ENCODE data around the gene APOB.

DNA sequence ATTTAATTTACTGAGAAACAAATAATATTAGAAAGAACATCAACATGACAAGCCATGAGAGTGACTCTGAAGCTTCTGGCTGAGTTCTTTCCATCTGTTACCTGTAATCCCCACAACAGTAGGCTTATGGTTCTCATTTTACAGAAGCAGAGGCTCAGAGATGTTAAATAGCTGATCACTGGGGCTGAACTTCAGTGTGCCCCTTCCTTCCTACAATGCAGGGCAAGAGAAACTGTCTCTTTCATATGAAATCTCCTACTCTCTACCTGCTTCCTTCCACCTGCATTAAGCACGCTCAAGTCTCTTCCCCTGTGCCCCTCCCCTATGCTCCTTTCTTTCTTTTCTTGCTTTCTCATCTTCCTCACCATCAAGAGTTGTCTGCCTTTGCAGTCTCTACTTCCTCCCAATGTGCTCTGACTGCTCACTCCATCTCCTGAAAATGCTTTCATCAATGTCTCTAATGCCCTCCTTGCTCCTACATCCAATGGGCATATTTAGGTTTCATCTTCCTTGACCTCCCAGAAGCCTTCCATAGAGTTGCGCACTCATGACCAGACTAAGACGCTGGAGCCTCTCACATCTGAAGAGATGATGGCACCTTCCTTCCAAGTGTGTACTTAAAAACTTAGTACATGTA lies 23.7 kb downstream of the APOB start:
- TF ChIP-seq, protein P1, sequence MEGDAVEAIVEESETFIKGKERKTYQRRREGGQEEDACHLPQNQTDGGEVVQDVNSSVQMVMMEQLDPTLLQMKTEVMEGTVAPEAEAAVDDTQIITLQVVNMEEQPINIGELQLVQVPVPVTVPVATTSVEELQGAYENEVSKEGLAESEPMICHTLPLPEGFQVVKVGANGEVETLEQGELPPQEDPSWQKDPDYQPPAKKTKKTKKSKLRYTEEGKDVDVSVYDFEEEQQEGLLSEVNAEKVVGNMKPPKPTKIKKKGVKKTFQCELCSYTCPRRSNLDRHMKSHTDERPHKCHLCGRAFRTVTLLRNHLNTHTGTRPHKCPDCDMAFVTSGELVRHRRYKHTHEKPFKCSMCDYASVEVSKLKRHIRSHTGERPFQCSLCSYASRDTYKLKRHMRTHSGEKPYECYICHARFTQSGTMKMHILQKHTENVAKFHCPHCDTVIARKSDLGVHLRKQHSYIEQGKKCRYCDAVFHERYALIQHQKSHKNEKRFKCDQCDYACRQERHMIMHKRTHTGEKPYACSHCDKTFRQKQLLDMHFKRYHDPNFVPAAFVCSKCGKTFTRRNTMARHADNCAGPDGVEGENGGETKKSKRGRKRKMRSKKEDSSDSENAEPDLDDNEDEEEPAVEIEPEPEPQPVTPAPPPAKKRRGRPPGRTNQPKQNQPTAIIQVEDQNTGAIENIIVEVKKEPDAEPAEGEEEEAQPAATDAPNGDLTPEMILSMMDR (IDR thresholded peaks at IDR 0.05 in 4 of 5, conservative IDR thresholded peaks at IDR 0.05 in 1 of 5): no peak
- TF ChIP-seq POLR2A (IDR thresholded peaks at IDR 0.05): no peak

All from gastrocnemius medialis (tissue), 4 donors.